Transverse colon (tissue), 4 donors: ENCODE results near the gene SERINC4. TPM values are rescaled to one million over a fixed set of nuclear protein-coding genes. Genes with fewer than 3 reads are reported as not detected.
"Not testable (repeated sequence)": the region's sequence is repeated elsewhere in the genome, so short reads cannot be mapped to it uniquely, and the experiment has no call there.

Source experiments
- DNase-seq: peaks from one replicate; pipeline ENCODE4 v3.0.0-alpha.2; 2019
- H3K27ac ChIP-seq, 4 donors: fragments of 200-600 bp; sonication (generic); 2 replicates each; pipeline ENCODE4 v1.5.1; 2016 to 2018; ENCODE audit warnings: inconsistent platforms in 4 of 4
- H3K27me3 ChIP-seq: fragments of 200-600 bp; sonication (generic); 2 replicates; pipeline ENCODE4 v1.5.1; 2017; ENCODE audit warnings: inconsistent platforms
- H3K36me3 ChIP-seq, 4 donors: fragments of 200-600 bp; sonication (generic); 2 replicates each; pipeline ENCODE4 v1.5.1; 2017 to 2019; ENCODE audit warnings: inconsistent platforms in 4 of 4
- H3K4me1 ChIP-seq, 4 donors: fragments of 200-600 bp; sonication (generic); 2 replicates each; pipeline ENCODE4 v1.5.1; 2017 to 2020; ENCODE audit warnings: inconsistent platforms in 4 of 4
- H3K4me3 ChIP-seq, 4 donors: fragments of 200-600 bp; sonication (generic); 1 replicate in 1 of 4; 2 replicates in 3 of 4; pipeline versions ENCODE4 v1.5.1 to v1.6.1; 2017 to 2019; ENCODE audit warnings: inconsistent platforms in 4 of 4
- H3K9me3 ChIP-seq, 2 donors: fragments of 200-600 bp; sonication (generic); 2 replicates each; pipeline ENCODE4 v1.5.1; 2017 to 2019; ENCODE audit warnings: inconsistent platforms in 2 of 2
- EP300 ChIP-seq: sonication (generic); formaldehyde crosslinking; IDR thresholded peaks from one replicate; pipeline ENCODE4 v1.6.1; 2017; ENCODE audit warnings: antibody characterized with exemption, low read depth
- POLR2A ChIP-seq: fragments of 450-650 bp; IDR thresholded peaks from one replicate; pipeline ENCODE4 v1.6.1; 2016; ENCODE audit warnings: antibody characterized with exemption, mild to moderate bottlenecking, moderate library complexity
- POLR2AphosphoS5 ChIP-seq, 3 donors: sonication (generic); formaldehyde crosslinking; IDR thresholded peaks; one replicate each; pipeline ENCODE4 v1.6.1; 2016; ENCODE audit warnings: antibody characterized with exemption in 3 of 3
- WGBS, 2 donors: methylation state at CpG; one replicate each; pipeline ENCODE4 v1.1.5; 2018; ENCODE audit warnings: low coverage in 1 of 2; 5-methylcytosine and 5-hydroxymethylcytosine counted together
- in situ Hi-C, 4 donors: fragments of 200-750 bp; cut with MboI; loops; one replicate each; pipeline versions ENCODE4 v1.15.0 to v1.15.1; 2017; ENCODE audit warnings: low sequenced_read_pairs in 3 of 4, low pct_ligation_motif_present in 1 of 4, low pct_unique_long_range_greater_than_20kb in 1 of 4
- intact Hi-C: fragments of 100-400 bp; cut with DNase I; formaldehyde crosslinking; loops from one replicate; pipeline ENCODE4 v1.15.1; 2023; ENCODE audit warnings: low total_unique reads
- total RNA-seq, 4 donors: library from RNA; depleted of rRNA; stranded (reverse); fragments of >200 nt; gene quantifications; one replicate each; pipeline ENCODE4 v1.1.0, GENCODE V29; 2016
- TF ChIP-seq, protein P1 (sequence below), 5 experiments: fragments of 200-600 bp in 3 of 5; fragments of 450-650 bp in 2 of 5; sonication (generic) in 3 of 5; IDR thresholded peaks; 1 replicate in 2 of 5; 2 replicates in 3 of 5; pipeline ENCODE4 v1.5.1; 2016 to 2017; ENCODE audit warnings: antibody characterized with exemption in 5 of 5, inconsistent platforms in 3 of 5, mild to moderate bottlenecking in 2 of 5, moderate library complexity in 1 of 5

The SERINC4 gene
- total RNA-seq, 4 donors from 2014 or later: not detected

- intact Hi-C loops: no loop called here
- TF ChIP-seq EP300 (no peak), POLR2A (peak; percentile 96), POLR2AphosphoS5 (IDR thresholded peaks at IDR 0.05) (peak; percentile 95 to 99 (median 98))
- TF ChIP-seq, protein P1, sequence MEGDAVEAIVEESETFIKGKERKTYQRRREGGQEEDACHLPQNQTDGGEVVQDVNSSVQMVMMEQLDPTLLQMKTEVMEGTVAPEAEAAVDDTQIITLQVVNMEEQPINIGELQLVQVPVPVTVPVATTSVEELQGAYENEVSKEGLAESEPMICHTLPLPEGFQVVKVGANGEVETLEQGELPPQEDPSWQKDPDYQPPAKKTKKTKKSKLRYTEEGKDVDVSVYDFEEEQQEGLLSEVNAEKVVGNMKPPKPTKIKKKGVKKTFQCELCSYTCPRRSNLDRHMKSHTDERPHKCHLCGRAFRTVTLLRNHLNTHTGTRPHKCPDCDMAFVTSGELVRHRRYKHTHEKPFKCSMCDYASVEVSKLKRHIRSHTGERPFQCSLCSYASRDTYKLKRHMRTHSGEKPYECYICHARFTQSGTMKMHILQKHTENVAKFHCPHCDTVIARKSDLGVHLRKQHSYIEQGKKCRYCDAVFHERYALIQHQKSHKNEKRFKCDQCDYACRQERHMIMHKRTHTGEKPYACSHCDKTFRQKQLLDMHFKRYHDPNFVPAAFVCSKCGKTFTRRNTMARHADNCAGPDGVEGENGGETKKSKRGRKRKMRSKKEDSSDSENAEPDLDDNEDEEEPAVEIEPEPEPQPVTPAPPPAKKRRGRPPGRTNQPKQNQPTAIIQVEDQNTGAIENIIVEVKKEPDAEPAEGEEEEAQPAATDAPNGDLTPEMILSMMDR (IDR thresholded peaks at IDR 0.05): no peak
Measured at GRCh38 chr15:43824302-43825246, 24.6 kb upstream of the SERINC4 start, which contains the start of gene MFAP1. TSS of gene MFAP1 (minus strand) at chr15:43824690. CDS start at chr15:43824569, 121 bp downstream.

DNA sequence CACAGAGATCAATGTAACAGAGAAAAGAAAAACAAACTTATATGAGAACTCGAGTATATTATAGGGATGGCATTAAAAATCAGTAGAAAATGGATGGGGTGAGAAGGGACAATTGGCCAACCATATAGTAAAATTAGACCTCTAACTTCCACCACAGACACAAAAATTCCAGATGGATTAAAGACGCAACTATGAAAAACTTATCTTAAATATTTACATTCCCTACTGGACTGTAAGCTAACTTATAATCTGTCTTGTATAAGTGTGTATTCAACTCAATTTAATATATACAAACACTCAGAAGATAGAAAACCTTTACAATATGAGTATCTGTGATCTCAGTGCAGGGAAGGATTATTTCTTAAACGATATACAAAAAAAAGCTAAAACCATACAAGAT is 21.5 kb upstream of the SERINC4 start:
- TF ChIP-seq EP300 (no peak), POLR2AphosphoS5 (IDR thresholded peaks at IDR 0.05) (no peak), POLR2A (no peak)
- TF ChIP-seq, protein P1 (IDR thresholded peaks at IDR 0.05): no peak

More at GRCh38 chr15:43824302-43825246, 24.6 kb upstream of the SERINC4 start, which contains the start of gene MFAP1:
- Histone ChIP-seq H3K36me3 (no peaks in the 10 kb centered on the region), H3K4me3 (peak within 1 kb of the TSS; percentile 60 to 89 (median 77)), H3K27ac (peak within 1 kb of the TSS; percentile 85 to 95 (median 92)), H3K27me3 (no peaks in the 10 kb centered on the region), H3K4me1 (peaks cover 7 to 65% (median 31%) of the 10 kb centered on the region in 4 donors), H3K9me3 (no peaks in the 10 kb centered on the region)
- DNase-seq: peak; percentile 95
- in situ Hi-C loops: no loop called here
- WGBS, 2 donors: 9 to 21% methylated on average over 19 to 46 of the region's 46 CpGs

GRCh38 chr15:43815064-43815463 is 15.0 kb upstream of the SERINC4 start:
- intact Hi-C loops: not testable (repeated sequence)

More for the DNA sequence above, 21.5 kb upstream of the SERINC4 start:
- in situ Hi-C loops: no loop called here
- 35 to 47% methylated on average over 3 of the region's 3 CpGs for WGBS, 2 donors
- peak overlapping the region in 1 of 4 donors; percentile 7 for H3K27ac ChIP-seq
- intact Hi-C loops: no loop called here
- peaks cover 0 to 13% (median 0%) of the 10 kb centered on the region in 4 donors for H3K36me3 ChIP-seq
- no peak overlapping the region for H3K4me3 ChIP-seq
- H3K9me3 ChIP-seq: no peaks in the 10 kb centered on the region
- no peak for DNase-seq
- H3K4me1 ChIP-seq: peaks cover 7 to 51% (median 22%) of the 10 kb centered on the region in 4 donors
- no peaks in the 10 kb centered on the region for H3K27me3 ChIP-seq

GRCh38 chr15:43808960-43809678 is 9.1 kb upstream of the SERINC4 start:
- Histone ChIP-seq H3K9me3 (no peaks in the 10 kb centered on the region), H3K4me1 (no peaks in the 10 kb centered on the region), H3K27me3 (no peaks in the 10 kb centered on the region), H3K36me3 (peaks cover 0 to 82% (median 23%) of the 10 kb centered on the region in 4 donors), H3K27ac (no peak overlapping the region), H3K4me3 (no peak overlapping the region)
- no peak for TF ChIP-seq POLR2AphosphoS5 (IDR thresholded peaks at IDR 0.05)
- no peak for TF ChIP-seq EP300
- TF ChIP-seq POLR2A: no peak
- TF ChIP-seq, protein P1 (IDR thresholded peaks at IDR 0.05): no peak
- no peak for DNase-seq
- in situ Hi-C loops: no loop called here
- WGBS, 2 donors: 71 to 88% methylated on average over 6 of the region's 6 CpGs
- intact Hi-C loops: no loop called here

More at GRCh38 chr15:43815064-43815463, 15.0 kb upstream of the SERINC4 start:
- H3K27me3 ChIP-seq, H3K4me3 ChIP-seq, H3K4me1 ChIP-seq, DNase-seq, H3K9me3 ChIP-seq, in situ Hi-C loops, H3K27ac ChIP-seq: not testable (repeated sequence)
- H3K36me3 ChIP-seq: peaks cover 0 to 56% (median 28%) of the 10 kb centered on the region in 4 donors
- WGBS, 2 donors: 97% methylated on average over 5 of the region's 5 CpGs; no CpG with 5 or more reads in 1 of the 2 donors
